DMS53 (cell line): Measurements from ENCODE around the gene DLX2.
"Not testable (repeated sequence)": the region's sequence is repeated elsewhere in the genome, so short reads cannot be mapped to it uniquely, and the experiment has no call there.

Experiments
- DNase-seq: peaks from one replicate; lab custom pipeline; 2025; lab: John Stamatoyannopoulos, UW

The DLX2 gene

DNA sequence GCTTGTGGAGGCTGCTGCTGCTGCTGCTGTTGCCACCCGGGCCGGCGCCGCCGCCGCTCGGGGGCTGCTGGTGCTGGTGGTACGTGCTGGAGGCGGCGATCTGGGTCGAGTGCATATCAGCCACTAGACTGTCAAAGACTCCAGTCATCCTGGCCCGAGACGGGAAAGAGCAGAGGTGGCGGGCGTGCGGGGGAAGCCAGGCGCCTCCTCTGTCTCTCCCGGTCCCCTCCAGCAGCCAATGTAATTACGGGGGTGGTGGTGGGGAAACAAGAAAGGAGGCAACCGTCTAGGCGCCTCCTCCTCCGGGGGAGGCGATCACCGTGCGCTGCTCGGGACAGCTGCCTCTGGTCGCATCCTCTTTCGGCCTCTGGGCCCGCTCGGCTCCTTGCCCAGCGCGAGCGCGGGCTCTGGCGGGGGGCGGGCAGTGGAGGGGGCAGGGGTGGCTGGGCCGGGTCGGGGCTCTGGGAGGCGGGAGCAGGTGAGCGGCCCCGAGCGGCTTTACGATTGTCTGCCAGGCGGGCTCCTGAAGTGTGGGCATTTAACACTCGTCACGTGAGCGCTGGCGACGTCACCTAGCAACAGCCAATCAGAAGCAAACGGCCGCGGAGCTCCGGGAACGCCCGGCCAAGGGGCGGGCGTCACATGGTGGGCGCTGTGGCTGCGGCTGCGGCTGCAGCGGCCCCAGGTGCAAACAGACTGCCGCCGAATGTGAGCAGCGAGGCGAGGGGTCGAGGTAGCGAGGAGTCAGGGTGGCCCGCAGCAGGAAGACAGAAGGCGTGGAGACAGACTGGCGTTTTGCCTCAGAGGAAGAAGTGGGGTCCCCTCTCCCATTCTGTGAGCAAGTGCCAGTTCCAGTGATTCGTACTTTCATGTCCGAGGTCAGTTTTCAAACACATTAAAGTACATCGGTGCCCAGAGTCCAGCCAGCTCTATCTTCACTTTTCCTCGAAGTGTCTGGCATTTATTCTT, at the start of gene DLX2:
Gene DLX2, minus strand, starts transcription at position 510 of the 969 bp plus-strand sequence. Its CDS starts 362 bp downstream, at position 148.
- DNase-seq = peak; percentile 96

DNA sequence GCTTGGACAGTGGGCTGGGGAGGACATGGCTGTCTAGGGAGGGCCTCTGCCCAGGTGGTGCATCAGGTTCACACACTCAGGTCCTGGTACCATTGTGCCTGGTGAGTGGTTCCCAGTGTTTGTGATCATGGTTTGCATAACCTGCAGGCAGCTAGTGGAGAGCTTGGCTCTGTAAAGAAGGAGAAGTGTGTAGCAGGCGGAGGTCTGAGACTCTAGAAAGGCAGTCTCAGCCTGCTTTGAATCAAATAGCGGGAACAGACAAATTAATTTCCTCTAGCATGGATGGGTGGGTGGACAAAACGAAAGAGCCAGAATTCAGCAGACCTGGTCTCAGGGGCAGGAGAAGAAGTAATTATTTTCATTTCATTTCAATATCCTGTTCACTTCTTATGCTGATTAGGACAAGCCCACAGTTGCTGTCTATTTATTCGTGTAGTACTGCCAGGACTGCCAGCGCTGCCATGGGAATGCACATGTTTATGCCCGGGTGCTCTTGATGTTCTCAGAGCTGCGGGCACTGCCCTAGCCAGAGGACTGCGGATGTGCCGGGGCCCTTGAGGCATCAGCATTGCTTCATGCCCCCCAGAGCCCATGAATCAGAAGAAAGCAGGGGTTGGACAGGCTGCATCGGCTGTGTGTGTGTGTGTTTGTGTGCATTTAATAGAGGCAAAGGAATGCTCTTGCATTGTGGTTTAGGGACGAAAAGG, 45.4 kb upstream of the DLX2 start:
- no peak for DNase-seq

DNA sequence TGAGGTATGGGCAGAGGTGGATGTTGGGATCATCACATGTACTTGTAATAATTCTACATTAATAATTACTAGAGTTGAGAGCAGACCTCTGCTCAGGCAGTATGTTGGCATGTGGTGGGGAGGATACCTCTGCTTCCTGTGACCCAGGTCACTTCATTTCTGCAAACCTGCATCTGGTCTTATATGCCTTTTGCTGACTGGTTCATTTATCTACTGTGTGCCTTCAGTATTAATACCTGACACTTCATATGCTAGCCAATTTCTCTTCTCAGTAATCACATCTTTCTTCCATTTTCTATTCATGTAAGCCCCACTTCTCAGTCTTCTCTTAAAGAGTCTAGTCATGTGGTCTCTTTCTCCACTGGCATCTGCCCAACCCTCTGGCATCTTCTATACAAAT, 41.1 kb upstream of the DLX2 start:
- DNase-seq = no peak

DNA sequence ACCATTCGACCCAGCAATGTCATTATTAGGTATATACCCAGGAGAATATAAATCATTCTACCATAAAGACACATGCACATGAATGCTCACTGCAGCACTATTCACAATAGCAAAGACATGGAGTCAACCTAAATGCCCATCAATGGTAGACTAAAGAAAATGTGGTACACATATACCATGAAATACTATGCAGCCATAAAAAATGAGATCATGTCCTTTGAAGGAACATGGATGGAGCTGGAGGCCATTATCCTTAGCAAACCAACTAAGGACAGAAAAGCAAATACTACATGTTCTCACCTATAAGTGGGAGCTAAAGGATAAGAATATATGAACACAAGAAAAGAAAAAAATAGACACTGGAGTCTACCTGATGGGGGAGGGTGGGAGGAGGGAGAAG, 36.0 kb upstream of the DLX2 start:
- not testable (repeated sequence) for DNase-seq

DNA sequence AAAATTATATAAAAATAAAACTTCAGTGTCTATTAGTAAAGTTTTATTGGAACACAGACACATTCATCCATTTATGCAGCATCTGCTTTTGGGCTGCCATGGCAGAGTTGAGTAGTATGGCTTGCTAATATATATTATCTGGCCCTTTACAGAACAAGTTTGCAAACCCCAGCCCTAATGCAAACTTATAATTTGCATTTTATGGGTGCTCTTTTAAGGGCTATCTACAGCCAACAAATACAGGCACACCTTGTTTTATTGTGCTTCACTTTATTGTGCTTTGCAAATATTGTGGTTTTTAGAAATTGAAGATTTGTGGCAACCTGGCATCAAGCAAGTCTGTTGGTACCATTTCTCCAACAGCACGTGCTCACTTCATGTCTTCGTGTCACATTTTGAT, 35.2 kb upstream of the DLX2 start:
- no peak for DNase-seq

DNA sequence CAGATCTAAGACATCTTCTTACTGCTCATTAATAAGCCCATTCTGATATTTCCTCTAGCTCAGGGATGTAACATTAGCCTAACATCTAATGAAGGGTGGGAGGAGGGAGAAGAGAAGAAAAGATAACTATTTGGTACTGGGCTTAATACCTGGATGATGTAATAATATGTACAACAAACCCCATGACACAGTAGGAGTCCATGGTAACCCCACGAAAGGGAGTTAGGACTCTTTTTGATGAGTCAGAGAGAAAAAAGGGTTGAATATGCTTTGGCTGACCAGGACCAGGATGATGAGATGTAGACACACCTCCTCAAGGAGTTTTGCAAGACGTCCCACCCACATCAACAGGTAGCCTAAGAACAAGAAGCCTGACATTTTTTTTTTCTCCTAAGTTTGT, 34.4 kb upstream of the DLX2 start:
- no peak for DNase-seq

DNA sequence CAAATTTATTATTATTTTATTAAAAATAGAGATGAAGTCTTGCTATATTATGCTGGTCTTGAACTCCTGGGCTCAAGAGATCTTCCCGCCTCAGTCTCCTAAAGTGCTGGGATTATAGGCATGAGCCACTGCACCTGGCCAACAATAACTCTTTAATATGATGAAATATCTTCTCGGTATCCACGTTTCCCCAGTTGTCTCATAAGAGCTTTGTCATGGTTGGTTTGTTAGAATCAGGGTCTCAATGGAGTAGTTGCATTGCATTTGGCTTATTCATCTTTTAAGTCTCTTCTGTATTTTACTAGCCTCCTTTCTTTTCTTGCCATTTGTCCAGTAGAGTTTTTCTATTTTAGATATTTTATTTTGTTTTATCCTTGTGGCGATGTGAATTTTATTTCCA, 32.7 kb upstream of the DLX2 start:
- no peak for DNase-seq

DNA sequence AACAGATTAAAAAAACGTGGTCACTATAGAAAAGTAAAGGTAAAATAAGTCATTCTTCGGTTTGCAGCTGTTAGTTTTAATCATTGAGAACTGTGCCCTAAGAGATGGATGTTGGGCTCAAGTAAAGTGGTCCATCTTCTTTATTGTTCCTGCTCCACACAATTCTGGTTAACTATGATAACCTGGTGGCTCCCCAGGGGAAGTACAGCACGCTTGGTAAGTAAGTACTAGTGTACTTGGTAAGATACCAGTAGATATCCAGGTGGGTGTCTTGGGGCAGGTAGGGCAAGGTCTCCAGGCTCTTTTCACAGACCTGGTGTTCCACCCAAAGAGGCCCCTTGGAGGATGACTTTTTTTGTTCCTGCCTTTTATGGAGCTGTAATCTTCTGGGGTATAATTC, 31.6 kb upstream of the DLX2 start:
- peak; percentile 18 for DNase-seq

DNA sequence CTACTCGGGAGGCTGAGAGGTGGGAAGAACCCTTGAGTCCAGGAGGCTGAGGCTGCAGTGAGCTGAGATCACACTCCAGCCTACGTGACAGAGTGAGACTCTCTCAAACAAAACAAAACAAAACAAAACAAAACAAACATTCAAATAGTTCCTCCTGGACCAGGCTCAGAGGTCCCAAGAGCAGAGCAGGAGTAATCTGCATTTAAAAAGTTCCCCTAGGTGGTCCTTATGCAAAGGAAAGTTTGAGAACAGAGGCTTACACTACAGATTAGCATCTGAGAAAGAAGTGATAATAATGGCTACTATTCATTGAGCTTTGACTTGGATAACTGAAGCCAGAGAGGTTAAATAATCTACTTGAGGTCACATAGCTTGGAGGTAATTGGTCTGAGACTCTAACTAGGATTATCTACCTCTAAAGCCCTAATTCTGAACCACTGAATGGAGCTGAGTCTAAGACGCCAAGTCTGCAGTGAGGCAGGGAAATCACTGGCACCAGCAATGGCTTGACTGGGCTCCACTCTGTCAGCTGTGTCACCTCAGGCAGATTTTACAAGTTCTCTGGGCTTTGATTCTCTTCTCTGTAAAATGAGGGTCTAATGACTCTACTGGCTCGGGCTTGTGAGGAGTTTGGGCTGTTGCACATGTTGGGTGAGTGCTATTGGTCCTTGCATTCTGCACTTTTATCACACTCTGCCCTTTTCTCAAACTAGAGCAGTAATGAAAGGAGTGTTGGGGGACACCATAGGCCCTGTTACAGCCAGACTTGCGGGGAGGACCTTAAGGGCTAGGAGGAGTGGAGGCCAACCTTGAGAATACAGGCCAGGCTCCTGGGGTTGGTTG, 29.2 kb upstream of the DLX2 start:
- no peak for DNase-seq

DNA sequence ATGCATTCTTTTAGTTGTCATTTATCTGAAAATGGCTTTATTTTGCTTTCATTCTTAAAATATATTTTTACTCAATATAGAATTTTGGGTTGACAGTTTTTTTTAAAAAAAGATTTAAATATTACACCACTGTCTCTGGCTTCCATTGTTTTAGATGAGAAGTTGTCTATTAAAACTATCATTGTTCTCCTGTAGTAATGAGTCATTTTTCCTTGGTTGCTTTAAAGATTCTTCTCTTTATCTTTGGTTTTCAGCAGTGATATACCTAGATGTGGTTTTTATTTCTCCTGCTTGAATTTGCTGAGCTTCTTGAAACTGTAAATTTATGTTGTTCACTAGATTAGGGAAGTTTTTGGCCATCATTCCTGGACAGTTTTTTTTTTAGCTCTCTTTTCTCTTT, 26.7 kb upstream of the DLX2 start:
- no peak for DNase-seq

DNA sequence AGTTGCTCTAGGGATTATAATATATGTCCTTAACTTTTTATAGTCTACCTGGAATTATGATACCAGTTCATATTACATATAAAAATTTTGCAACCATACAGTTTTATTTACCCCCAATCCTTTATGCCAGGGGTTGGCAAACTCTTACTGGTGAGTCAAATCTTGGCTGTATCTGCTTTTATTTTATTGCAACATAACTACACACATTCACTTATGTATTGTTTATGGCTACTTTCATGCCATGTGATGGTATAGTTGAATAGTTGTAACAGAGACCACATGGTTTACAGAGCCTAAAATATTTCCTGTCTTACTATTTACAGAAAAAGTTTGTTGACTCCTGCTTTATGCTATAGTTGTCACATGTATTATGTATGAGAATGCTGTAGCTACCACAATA, 25.8 kb upstream of the DLX2 start:
- no peak for DNase-seq

DNA sequence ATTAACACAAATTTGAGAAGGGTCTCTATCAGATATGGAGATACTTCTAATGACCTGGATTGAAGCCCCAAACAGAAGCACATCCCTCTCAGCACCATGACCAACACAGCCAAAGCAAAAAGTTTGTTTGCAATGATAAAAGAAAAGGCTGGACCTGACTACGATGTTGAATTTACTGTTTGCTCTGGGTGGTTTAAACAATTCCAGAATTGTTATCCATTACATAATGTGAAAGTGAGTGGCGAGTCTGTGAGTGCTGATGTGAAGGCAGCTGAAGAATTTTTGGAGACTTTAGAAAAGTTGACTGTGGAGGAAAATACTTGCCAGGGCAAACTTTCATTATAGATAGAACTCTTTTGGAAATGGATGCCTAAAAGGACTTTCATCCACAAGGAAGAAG, 17.4 kb upstream of the DLX2 start:
- no peak for DNase-seq

DNA sequence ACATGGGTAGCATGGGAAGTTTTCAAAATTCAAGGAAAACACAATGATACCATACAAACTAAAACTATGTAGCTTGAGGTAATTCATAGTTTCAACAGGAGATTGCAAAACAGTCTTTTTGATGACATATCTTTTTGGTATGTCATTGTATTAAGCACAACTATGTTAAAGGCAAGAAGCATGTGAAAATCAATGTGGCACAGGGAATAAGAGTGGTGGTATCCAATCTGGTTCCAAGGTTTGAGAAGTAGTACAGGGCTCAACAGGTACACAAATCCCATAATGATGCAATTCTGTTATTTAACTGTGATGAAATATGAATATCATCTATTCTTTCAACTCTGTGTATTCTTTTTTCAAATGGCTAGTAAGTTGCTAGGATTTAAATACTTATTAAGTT, 16.4 kb upstream of the DLX2 start:
- no peak for DNase-seq

DNA sequence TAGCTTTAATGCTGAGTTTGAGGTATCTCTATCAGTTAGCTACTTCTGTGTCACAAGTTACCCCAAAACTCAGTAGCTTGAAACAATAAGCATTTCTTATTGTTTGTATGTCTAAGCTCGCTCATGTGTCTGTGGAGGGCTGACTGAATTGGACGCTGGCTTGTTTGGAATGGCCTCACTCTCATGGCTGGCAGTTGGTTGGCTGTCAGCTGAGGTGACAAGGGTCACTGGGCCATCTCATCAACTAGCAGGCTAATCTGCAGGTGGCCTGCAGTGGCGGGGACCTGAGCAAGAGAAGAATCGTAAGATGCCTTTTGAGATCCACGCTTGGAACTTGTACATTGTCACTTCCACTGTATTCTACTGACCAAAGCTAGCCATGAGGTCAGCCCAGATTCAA, 13.4 kb upstream of the DLX2 start:
- DNase-seq = no peak

DNA sequence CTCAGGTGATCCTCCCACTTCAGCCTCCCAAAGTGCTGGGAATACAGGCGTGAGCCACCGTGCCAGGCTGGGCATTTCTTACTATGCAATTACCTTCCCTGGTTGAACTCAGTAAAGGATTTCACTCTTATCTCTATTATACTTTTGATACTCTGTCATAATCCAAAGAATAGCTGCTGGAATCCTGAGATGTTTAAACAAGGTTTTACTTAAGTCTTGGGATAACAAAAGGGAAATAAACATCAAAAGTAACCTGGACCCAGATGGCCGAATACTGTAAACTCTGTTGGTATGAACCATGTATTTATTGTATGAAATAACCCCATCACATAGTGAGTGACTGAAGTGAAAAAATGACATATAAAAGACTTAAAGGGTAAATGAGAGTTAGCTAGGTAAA, 11.9 kb upstream of the DLX2 start:
- no peak for DNase-seq

DNA sequence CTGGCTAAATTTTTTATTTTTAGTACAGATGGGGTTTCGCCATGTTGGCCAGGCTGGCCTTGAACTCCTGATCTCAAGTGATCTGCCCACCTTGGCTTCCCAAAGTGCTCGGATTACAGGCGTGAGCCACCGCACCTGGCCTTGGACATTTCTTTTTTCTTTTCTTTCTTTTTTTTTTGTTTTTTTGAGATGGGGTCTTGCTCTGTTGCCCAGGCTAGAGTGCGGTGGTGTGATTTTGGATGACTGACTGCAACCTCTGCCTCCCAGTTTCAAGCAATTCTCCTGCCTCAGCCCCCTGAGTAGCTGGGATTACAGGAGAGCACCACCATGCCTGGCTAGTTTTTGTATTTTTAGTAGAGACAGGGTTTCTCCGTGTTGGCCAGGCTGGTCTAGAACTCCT, 11.5 kb upstream of the DLX2 start:
- not testable (repeated sequence) for DNase-seq

DNA sequence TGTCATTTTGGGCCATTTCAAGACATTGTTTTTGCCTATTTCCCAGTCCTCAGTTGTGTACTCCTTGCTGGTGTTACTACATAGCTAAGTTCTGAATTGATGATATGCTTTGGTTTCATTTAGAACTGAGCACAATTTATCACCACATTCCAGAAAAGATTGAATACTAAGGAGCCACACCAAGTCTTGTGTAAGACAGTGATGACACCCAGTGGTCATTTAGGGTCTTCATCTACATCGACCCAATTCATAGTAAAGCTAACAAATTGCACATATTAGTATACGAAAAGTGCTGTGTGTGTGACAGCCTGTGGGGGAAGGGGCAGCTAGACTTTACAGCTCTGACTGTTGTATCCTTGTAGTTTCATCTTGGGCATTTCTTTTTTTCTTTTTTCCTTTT, 10.9 kb upstream of the DLX2 start:
- DNase-seq = peak; percentile 43

DNA sequence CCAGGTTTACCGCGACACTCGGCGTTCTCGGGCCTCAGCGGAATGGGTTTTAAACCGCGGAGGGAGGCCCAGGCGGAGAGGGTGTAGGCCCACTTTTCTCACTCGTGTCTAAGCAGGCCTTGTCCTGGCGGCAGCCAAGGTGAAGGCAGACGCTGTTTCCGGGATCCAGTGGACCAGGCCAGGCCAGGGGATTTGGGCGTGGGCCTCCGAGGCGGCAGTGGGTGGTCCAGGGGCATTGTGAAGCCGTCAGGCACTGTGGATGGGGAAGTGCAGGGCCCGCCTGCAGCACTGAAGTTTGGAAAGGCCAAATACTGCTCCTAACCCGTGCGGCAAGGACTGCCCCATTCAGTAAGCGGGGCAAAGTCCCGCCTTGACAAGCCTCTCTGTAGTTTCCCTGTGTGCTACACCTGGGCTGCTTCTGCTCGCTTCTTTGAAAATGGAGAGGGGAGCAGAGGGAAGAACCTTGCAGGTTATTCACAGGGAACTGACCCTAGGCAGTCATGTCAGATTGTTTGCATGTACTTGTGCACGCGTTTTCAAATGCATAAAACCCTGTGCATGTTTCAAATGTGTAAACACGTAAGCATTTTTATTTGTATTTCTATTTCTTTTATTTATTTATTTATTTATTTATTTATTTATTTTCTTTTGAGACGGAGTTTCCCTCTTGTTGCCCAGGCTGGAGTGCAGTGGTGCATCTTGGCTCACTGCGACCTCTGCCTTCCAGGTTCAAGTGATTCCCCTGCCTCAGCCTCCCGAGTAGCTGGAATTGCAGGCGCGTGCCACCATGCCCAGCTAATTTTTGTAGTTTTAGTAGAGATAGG, 7.5 kb upstream of the DLX2 start:
- no peak for DNase-seq

DNA sequence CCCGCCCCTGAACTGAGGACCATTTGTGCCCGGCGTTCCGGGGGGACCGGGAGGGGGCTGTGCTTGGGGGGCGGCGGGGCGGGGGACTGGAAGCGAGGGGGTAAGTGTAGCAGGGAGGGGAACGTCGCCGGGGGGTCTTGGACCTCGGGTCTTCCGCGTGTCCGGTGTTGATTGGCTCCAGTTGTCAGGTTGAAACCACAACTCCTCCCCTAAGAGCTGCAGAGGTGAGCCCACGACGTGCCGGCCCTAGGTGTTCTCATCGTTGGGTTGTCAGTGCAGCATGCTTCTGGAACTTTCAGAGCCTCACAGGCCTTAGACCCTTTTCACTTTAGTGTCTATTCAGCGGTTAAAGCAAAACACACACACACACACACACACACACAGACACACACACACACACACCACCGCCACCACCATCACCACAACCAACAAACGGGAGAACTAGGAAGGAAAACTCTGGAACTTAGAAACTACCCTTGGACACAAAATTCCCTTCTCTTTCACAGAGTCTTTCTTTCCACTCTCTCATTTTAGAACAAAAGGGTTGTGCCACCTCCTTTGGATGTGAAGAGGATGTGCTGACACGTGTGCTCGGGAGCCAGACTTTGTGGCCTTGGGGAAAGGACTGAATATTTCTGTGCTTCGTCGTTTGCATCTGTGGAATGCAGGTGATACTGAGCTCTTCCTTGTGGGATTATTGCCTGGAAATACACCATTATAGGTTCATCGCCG, 6.7 kb upstream of the DLX2 start:
- DNase-seq = no peak

DNA sequence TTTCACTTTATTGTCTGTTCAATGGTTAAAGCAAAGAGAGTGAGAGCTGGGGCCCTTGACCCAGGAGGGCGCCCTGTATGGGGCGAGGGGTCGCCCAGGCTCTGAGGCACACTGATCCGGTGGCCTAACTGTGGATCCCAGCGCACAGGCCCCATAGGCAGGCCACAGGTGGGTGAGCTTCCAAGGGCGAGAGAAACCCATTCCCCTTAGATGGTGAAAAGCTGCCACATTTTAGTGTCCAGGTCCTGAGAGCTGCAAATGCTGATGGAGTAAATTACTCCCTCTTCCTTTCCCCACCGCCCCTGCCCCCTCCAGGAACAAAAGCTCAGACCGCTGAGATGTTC, 5.9 kb upstream of the DLX2 start:
- DNase-seq = no peak
